ENCODE measurements around the gene EPHA8. TPM values are rescaled to one million over a fixed set of nuclear protein-coding genes. Genes with fewer than 3 reads are reported as not detected.

EPHA8 gene
- total and polyA plus RNA-seq, 2 donors from 2014 or later: 0.09 TPM; not detected in 1

DNA sequence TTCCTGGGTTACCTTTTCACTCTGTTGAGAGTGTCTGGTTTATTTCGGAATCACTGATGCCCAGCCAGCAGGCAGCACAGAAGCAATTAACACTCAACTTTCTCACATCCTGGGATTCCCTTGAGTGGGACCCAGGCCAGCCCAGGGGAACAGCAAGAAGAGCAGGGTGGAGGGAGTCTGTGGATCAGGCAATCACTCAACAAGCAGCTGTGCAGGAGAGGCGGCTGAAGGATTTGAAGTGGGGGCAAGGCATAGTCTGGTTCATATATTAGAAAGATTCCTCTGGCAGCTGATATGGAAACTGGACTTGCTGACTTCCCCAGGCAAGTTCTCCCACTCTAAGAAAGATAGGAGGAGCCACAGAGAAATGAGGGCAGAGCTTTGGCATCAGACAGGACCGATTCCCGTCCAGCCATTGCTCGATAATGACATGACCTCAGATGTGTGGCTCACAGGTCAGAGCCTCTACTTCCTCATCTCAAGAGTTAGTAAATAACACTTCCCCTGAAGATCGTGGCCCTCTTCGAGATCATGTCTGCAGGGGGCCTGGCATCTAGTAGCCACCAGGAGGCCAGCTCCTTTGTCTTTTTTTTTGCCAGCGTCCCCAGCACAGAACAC, 12.4 kb downstream of the EPHA8 start:
- TF ChIP-seq, protein P1, sequence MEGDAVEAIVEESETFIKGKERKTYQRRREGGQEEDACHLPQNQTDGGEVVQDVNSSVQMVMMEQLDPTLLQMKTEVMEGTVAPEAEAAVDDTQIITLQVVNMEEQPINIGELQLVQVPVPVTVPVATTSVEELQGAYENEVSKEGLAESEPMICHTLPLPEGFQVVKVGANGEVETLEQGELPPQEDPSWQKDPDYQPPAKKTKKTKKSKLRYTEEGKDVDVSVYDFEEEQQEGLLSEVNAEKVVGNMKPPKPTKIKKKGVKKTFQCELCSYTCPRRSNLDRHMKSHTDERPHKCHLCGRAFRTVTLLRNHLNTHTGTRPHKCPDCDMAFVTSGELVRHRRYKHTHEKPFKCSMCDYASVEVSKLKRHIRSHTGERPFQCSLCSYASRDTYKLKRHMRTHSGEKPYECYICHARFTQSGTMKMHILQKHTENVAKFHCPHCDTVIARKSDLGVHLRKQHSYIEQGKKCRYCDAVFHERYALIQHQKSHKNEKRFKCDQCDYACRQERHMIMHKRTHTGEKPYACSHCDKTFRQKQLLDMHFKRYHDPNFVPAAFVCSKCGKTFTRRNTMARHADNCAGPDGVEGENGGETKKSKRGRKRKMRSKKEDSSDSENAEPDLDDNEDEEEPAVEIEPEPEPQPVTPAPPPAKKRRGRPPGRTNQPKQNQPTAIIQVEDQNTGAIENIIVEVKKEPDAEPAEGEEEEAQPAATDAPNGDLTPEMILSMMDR (IDR thresholded peaks at IDR 0.05; ENCODE audit: borderline replicate concordance, extremely low read depth, insufficient read depth): no peak
- Histone ChIP-seq H3K27ac (ENCODE audit: low read depth in 2 of 2, low read length in 2 of 2) (no peak overlapping the region), H3K4me3 (ENCODE audit: low read length in 3 of 3) (no peak overlapping the region), H3K36me3 (ENCODE audit: control insufficient read depth in 2 of 3, insufficient read depth in 3 of 3, low read length in 3 of 3) (no peaks in the 10 kb centered on the region), H3K9ac (ENCODE audit: low read length in 3 of 3) (no peak overlapping the region), H3K4me1 (ENCODE audit: control insufficient read depth in 2 of 3, insufficient read depth in 2 of 3, low read depth in 1 of 3, low read length in 3 of 3) (no peaks in the 10 kb centered on the region), H3K9me3 (ENCODE audit: control insufficient read depth in 2 of 3, insufficient read depth in 1 of 3, low read length in 3 of 3) (peaks cover 0 to 8% (median 0%) of the 10 kb centered on the region in 3 donors), H3K27me3 (ENCODE audit: control insufficient read depth, insufficient read depth, low read length) (no peaks in the 10 kb centered on the region)
- FAIRE-seq (no peak), DNase-seq (no peak)
- intact Hi-C loops (cut with DNase I): no loop called here

DNA sequence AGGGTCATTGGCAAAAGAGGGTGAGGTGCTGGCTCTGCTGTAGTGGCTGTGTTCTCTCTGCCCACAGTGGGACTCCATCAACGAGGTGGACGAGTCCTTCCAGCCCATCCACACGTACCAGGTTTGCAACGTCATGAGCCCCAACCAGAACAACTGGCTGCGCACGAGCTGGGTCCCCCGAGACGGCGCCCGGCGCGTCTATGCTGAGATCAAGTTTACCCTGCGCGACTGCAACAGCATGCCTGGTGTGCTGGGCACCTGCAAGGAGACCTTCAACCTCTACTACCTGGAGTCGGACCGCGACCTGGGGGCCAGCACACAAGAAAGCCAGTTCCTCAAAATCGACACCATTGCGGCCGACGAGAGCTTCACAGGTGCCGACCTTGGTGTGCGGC, 12.9 kb downstream of the EPHA8 start:
- DNase-seq: no peak
- Histone ChIP-seq H3K4me3 (ENCODE audit: low read length in 3 of 3) (no peak overlapping the region), H3K27ac (ENCODE audit: low read depth in 2 of 2, low read length in 2 of 2) (no peak overlapping the region), H3K4me1 (ENCODE audit: control insufficient read depth in 2 of 3, insufficient read depth in 2 of 3, low read depth in 1 of 3, low read length in 3 of 3) (no peaks in the 10 kb centered on the region), H3K27me3 (ENCODE audit: control insufficient read depth, insufficient read depth, low read length) (no peaks in the 10 kb centered on the region), H3K36me3 (ENCODE audit: control insufficient read depth in 2 of 3, insufficient read depth in 3 of 3, low read length in 3 of 3) (no peaks in the 10 kb centered on the region), H3K9ac (ENCODE audit: low read length in 3 of 3) (no peak overlapping the region), H3K9me3 (ENCODE audit: control insufficient read depth in 2 of 3, insufficient read depth in 1 of 3, low read length in 3 of 3) (peaks cover 0 to 8% (median 0%) of the 10 kb centered on the region in 3 donors)
- no peak for FAIRE-seq
- TF ChIP-seq, protein P1 (IDR thresholded peaks at IDR 0.05; ENCODE audit: borderline replicate concordance, extremely low read depth, insufficient read depth): no peak
- intact Hi-C loops (cut with DNase I): no loop called here

DNA sequence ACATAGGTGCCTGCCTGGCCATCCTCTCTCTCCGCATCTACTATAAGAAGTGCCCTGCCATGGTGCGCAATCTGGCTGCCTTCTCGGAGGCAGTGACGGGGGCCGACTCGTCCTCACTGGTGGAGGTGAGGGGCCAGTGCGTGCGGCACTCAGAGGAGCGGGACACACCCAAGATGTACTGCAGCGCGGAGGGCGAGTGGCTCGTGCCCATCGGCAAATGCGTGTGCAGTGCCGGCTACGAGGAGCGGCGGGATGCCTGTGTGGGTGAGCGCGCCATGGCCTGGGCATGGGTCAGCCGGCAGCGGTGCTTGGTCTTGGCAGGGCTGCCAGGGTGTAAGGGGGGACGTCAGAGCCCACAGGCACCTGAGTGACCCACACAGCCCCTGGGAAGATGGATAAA, 13.3 kb downstream of the EPHA8 start:
- no peak overlapping the region for H3K9ac ChIP-seq (ENCODE audit: low read length in 3 of 3)
- no peak overlapping the region for H3K27ac ChIP-seq (ENCODE audit: low read depth in 2 of 2, low read length in 2 of 2)
- DNase-seq: no peak
- H3K9me3 ChIP-seq (ENCODE audit: control insufficient read depth in 2 of 3, insufficient read depth in 1 of 3, low read length in 3 of 3): peaks cover 0 to 8% (median 0%) of the 10 kb centered on the region in 3 donors
- TF ChIP-seq, protein P1 (IDR thresholded peaks at IDR 0.05; ENCODE audit: borderline replicate concordance, extremely low read depth, insufficient read depth): no peak
- no peaks in the 10 kb centered on the region for H3K27me3 ChIP-seq (ENCODE audit: control insufficient read depth, insufficient read depth, low read length)
- H3K36me3 ChIP-seq (ENCODE audit: control insufficient read depth in 2 of 3, insufficient read depth in 3 of 3, low read length in 3 of 3): no peaks in the 10 kb centered on the region
- FAIRE-seq: no peak
- intact Hi-C loops (cut with DNase I): no loop called here
- no peak overlapping the region for H3K4me3 ChIP-seq (ENCODE audit: low read length in 3 of 3)
- no peaks in the 10 kb centered on the region for H3K4me1 ChIP-seq (ENCODE audit: control insufficient read depth in 2 of 3, insufficient read depth in 2 of 3, low read depth in 1 of 3, low read length in 3 of 3)
